Stimulated activated CD4-positive, alpha-beta T cell treated with anti-CD3 and anti-CD28 coated beads, Interleukin-15, amount 100 ng/mL, for 24 hours (primary cell): Measurements from ENCODE around the gene SH3GL1.

Experiments
- DNase-seq: peaks from one replicate; pipeline ENCODE4 v3.0.0-alpha.2; 2020

The SH3GL1 gene

GRCh38 chr19:4338441-4339355 is 61.6 kb downstream of the SH3GL1 start, which contains the start of gene STAP2:
STAP2 (minus strand) TSS chr19:4338827; CDS start chr19:4338753, 74 bp downstream.
- peak; percentile 42 for DNase-seq

GRCh38 chr19:4337906-4338440 is 62.4 kb downstream of the SH3GL1 start:
- DNase-seq, result no peak

GRCh38 chr19:4334929-4335570 is 65.3 kb downstream of the SH3GL1 start:
- DNase-seq, result no peak

GRCh38 chr19:4329858-4330257 is 70.5 kb downstream of the SH3GL1 start:
- no peak for DNase-seq

GRCh38 chr19:4328991-4329681 is 71.2 kb downstream of the SH3GL1 start:
- peak; percentile 77 for DNase-seq

- DNase-seq, result peak; percentile 99
Measured at GRCh38 chr19:4328243-4328990, 71.9 kb downstream of the SH3GL1 start.

GRCh38 chr19:4327877-4328242 is 72.5 kb downstream of the SH3GL1 start:
- DNase-seq, result no peak

- peak; percentile 90 for DNase-seq
Measured at GRCh38 chr19:4327252-4327876, 73.0 kb downstream of the SH3GL1 start.

- peak; percentile 45 for DNase-seq
Measured at GRCh38 chr19:4326837-4327251, 73.5 kb downstream of the SH3GL1 start.

GRCh38 chr19:4326215-4326836 is 74.0 kb downstream of the SH3GL1 start:
- DNase-seq, result no peak

- DNase-seq, result no peak
Measured at GRCh38 chr19:4324228-4324627, 76.1 kb downstream of the SH3GL1 start.

- no peak for DNase-seq
Measured at GRCh38 chr19:4323692-4324091, 76.7 kb downstream of the SH3GL1 start.

- DNase-seq, result no peak
Measured at GRCh38 chr19:4322942-4323665, 77.2 kb downstream of the SH3GL1 start.

- no peak for DNase-seq
Measured at GRCh38 chr19:4320419-4320818, 79.9 kb downstream of the SH3GL1 start.

- no peak for DNase-seq
Measured at GRCh38 chr19:4319067-4319718, 81.2 kb downstream of the SH3GL1 start.

GRCh38 chr19:4318460-4318859 is 81.9 kb downstream of the SH3GL1 start:
- DNase-seq, result no peak

GRCh38 chr19:4316956-4317355 is 83.4 kb downstream of the SH3GL1 start:
- no peak for DNase-seq

- no peak for DNase-seq
Measured at GRCh38 chr19:4313847-4314490, 86.4 kb downstream of the SH3GL1 start.
